IgD-negative memory B cell (primary cell): ENCODE results near the gene HSD17B2. TPM values are rescaled to one million over a fixed set of nuclear protein-coding genes. Genes with fewer than 3 reads are reported as not detected.
"Not testable (repeated sequence)": the region's sequence is repeated elsewhere in the genome, so short reads cannot be mapped to it uniquely, and the experiment has no call there.

Experiments
- H3K27ac Mint-ChIP-seq, 3 donors: one replicate each; pipeline ENCODE4 v1.8.0; 2020 to 2022; ENCODE audit warnings: mild to moderate bottlenecking in 3 of 3, mixed read lengths in 3 of 3, moderate library complexity in 1 of 3
- H3K27me3 Mint-ChIP-seq: one replicate; pipeline ENCODE4 v1.8.0; 2021; ENCODE audit warnings: mixed read lengths
- H3K36me3 Mint-ChIP-seq: one replicate; pipeline ENCODE4 v1.8.0; 2020; ENCODE audit warnings: mild to moderate bottlenecking, mixed read lengths
- H3K4me1 Mint-ChIP-seq, 3 donors: one replicate each; pipeline ENCODE4 v1.8.0; 2020 to 2022; ENCODE audit warnings: mixed read lengths in 3 of 3, mild to moderate bottlenecking in 1 of 3
- H3K4me3 Mint-ChIP-seq, 4 donors: one replicate each; pipeline ENCODE4 v1.8.0; 2020 to 2022; ENCODE audit warnings: mild to moderate bottlenecking in 4 of 4, mixed read lengths in 4 of 4, moderate library complexity in 3 of 4
- H3K9me3 Mint-ChIP-seq, 3 donors: one replicate each; pipeline ENCODE4 v1.8.0; 2020 to 2021; ENCODE audit warnings: mixed read lengths in 3 of 3, mild to moderate bottlenecking in 1 of 3
- polyA plus RNA-seq: library from polyadenylated mRNA; unstranded; fragments of 300-500 nt; fragmentation: Illumina TruSeq; gene quantifications from one replicate; pipeline ENCODE4 v1.2.3, GENCODE V29; 2021

The HSD17B2 gene
- polyA plus RNA-seq, 1 donor from 2014 or later: not detected

- Mint-ChIP-seq H3K4me3 (no peak overlapping the region), H3K36me3 (no peaks in the 10 kb centered on the region)
Measured at GRCh38 chr16:82093666-82094300, 58.7 kb downstream of the HSD17B2 start.

GRCh38 chr16:82094942-82095540, 60.0 kb downstream of the HSD17B2 start:
- Mint-ChIP-seq H3K27me3 (peaks cover 12% of the 10 kb centered on the region), H3K4me1 (no peaks in the 10 kb centered on the region), H3K4me3 (no peak overlapping the region), H3K27ac (no peak overlapping the region), H3K36me3 (no peaks in the 10 kb centered on the region), H3K9me3 (peaks cover 0 to 2% (median 0%) of the 10 kb centered on the region in 3 donors)

More at GRCh38 chr16:82093666-82094300, 58.7 kb downstream of the HSD17B2 start:
- Mint-ChIP-seq H3K9me3 (no peaks in the 10 kb centered on the region), H3K27ac (no peak overlapping the region), H3K4me1 (no peaks in the 10 kb centered on the region), H3K27me3 (peaks cover 12% of the 10 kb centered on the region)

- no peaks in the 10 kb centered on the region for H3K36me3 Mint-ChIP-seq
- no peaks in the 10 kb centered on the region for H3K4me1 Mint-ChIP-seq
- H3K27ac Mint-ChIP-seq: no peak overlapping the region
- H3K9me3 Mint-ChIP-seq: peaks cover 0 to 3% (median 0%) of the 10 kb centered on the region in 3 donors
- no peak overlapping the region for H3K4me3 Mint-ChIP-seq
- H3K27me3 Mint-ChIP-seq: peaks cover 12% of the 10 kb centered on the region
Measured at GRCh38 chr16:82096641-82097040, 61.6 kb downstream of the HSD17B2 start.

GRCh38 chr16:82105107-82105506, 70.1 kb downstream of the HSD17B2 start:
- peaks cover 7% of the 10 kb centered on the region for H3K27me3 Mint-ChIP-seq
- H3K9me3 Mint-ChIP-seq: peaks cover 0 to 1% (median 0%) of the 10 kb centered on the region in 3 donors
- H3K4me3 Mint-ChIP-seq: no peak overlapping the region
- H3K4me1 Mint-ChIP-seq: peaks cover 0 to 1% (median 0%) of the 10 kb centered on the region in 3 donors
- no peaks in the 10 kb centered on the region for H3K36me3 Mint-ChIP-seq
- H3K27ac Mint-ChIP-seq: no peak overlapping the region

GRCh38 chr16:82108100-82108499, 73.0 kb downstream of the HSD17B2 start:
- H3K27me3 Mint-ChIP-seq: peaks cover 1% of the 10 kb centered on the region
- no peaks in the 10 kb centered on the region for H3K36me3 Mint-ChIP-seq
- H3K4me3 Mint-ChIP-seq: no peak overlapping the region
- no peaks in the 10 kb centered on the region for H3K9me3 Mint-ChIP-seq
- peaks cover 0 to 1% (median 0%) of the 10 kb centered on the region in 3 donors for H3K4me1 Mint-ChIP-seq
- no peak overlapping the region for H3K27ac Mint-ChIP-seq

- Mint-ChIP-seq H3K27ac (no peak overlapping the region), H3K4me1 (peaks cover 0 to 1% (median 0%) of the 10 kb centered on the region in 3 donors), H3K36me3 (no peaks in the 10 kb centered on the region), H3K9me3 (no peaks in the 10 kb centered on the region), H3K27me3 (peaks cover 4% of the 10 kb centered on the region), H3K4me3 (no peak overlapping the region)
Measured at GRCh38 chr16:82108774-82109173, 73.7 kb downstream of the HSD17B2 start.

- H3K27ac Mint-ChIP-seq, H3K27me3 Mint-ChIP-seq, H3K9me3 Mint-ChIP-seq, H3K4me1 Mint-ChIP-seq, H3K4me3 Mint-ChIP-seq, H3K36me3 Mint-ChIP-seq: not testable (repeated sequence)
Measured at GRCh38 chr16:82109266-82109665, 74.2 kb downstream of the HSD17B2 start.

GRCh38 chr16:82111944-82112343, 76.9 kb downstream of the HSD17B2 start:
- Mint-ChIP-seq H3K36me3 (no peaks in the 10 kb centered on the region), H3K4me3 (no peak overlapping the region), H3K4me1 (no peaks in the 10 kb centered on the region), H3K27ac (peak overlapping the region in 1 of 3 donors; percentile 11), H3K27me3 (peaks cover 5% of the 10 kb centered on the region), H3K9me3 (no peaks in the 10 kb centered on the region)

- Mint-ChIP-seq H3K9me3 (no peaks in the 10 kb centered on the region), H3K4me3 (no peak overlapping the region), H3K4me1 (no peaks in the 10 kb centered on the region), H3K27ac (no peak overlapping the region), H3K27me3 (peaks cover 5% of the 10 kb centered on the region), H3K36me3 (no peaks in the 10 kb centered on the region)
Measured at GRCh38 chr16:82113741-82114140, 78.7 kb downstream of the HSD17B2 start.

- peaks cover 5% of the 10 kb centered on the region for H3K27me3 Mint-ChIP-seq
- no peaks in the 10 kb centered on the region for H3K4me1 Mint-ChIP-seq
- no peak overlapping the region for H3K27ac Mint-ChIP-seq
- H3K36me3 Mint-ChIP-seq: no peaks in the 10 kb centered on the region
- H3K9me3 Mint-ChIP-seq: no peaks in the 10 kb centered on the region
- H3K4me3 Mint-ChIP-seq: no peak overlapping the region
Measured at GRCh38 chr16:82116535-82116934, 81.5 kb downstream of the HSD17B2 start.

GRCh38 chr16:82118749-82119148, 83.7 kb downstream of the HSD17B2 start:
- H3K4me1 Mint-ChIP-seq: no peaks in the 10 kb centered on the region
- H3K27me3 Mint-ChIP-seq: peaks cover 3% of the 10 kb centered on the region
- H3K27ac Mint-ChIP-seq: no peak overlapping the region
- H3K4me3 Mint-ChIP-seq: no peak overlapping the region
- H3K9me3 Mint-ChIP-seq: no peaks in the 10 kb centered on the region
- H3K36me3 Mint-ChIP-seq: no peaks in the 10 kb centered on the region

GRCh38 chr16:82119405-82119804, 84.4 kb downstream of the HSD17B2 start:
- Mint-ChIP-seq H3K4me3 (no peak overlapping the region), H3K9me3 (no peaks in the 10 kb centered on the region), H3K27ac (no peak overlapping the region), H3K36me3 (no peaks in the 10 kb centered on the region), H3K4me1 (no peaks in the 10 kb centered on the region), H3K27me3 (peaks cover 1% of the 10 kb centered on the region)

GRCh38 chr16:82124651-82125050, 89.6 kb downstream of the HSD17B2 start:
- H3K36me3 Mint-ChIP-seq: peaks cover 4% of the 10 kb centered on the region
- H3K9me3 Mint-ChIP-seq: peaks cover 1 to 10% (median 5%) of the 10 kb centered on the region in 3 donors
- no peak overlapping the region for H3K27ac Mint-ChIP-seq
- H3K4me1 Mint-ChIP-seq: no peaks in the 10 kb centered on the region
- no peaks in the 10 kb centered on the region for H3K27me3 Mint-ChIP-seq
- no peak overlapping the region for H3K4me3 Mint-ChIP-seq

GRCh38 chr16:82129881-82130280, 94.8 kb downstream of the HSD17B2 start:
- Mint-ChIP-seq H3K36me3 (peaks cover 4% of the 10 kb centered on the region), H3K27me3 (no peaks in the 10 kb centered on the region), H3K27ac (no peak overlapping the region), H3K4me3 (no peak overlapping the region), H3K9me3 (peaks cover 1 to 10% (median 5%) of the 10 kb centered on the region in 3 donors), H3K4me1 (no peaks in the 10 kb centered on the region)

GRCh38 chr16:82133798-82134197, 98.7 kb downstream of the HSD17B2 start:
- no peaks in the 10 kb centered on the region for H3K27me3 Mint-ChIP-seq
- no peak overlapping the region for H3K27ac Mint-ChIP-seq
- H3K36me3 Mint-ChIP-seq: peaks cover 5% of the 10 kb centered on the region
- H3K4me3 Mint-ChIP-seq: no peak overlapping the region
- H3K4me1 Mint-ChIP-seq: no peaks in the 10 kb centered on the region
- no peaks in the 10 kb centered on the region for H3K9me3 Mint-ChIP-seq

- Mint-ChIP-seq H3K27ac (no peak overlapping the region), H3K36me3 (peaks cover 6% of the 10 kb centered on the region), H3K27me3 (no peaks in the 10 kb centered on the region), H3K4me1 (no peaks in the 10 kb centered on the region), H3K9me3 (no peaks in the 10 kb centered on the region), H3K4me3 (no peak overlapping the region)
Measured at GRCh38 chr16:82134846-82135245, 99.8 kb downstream of the HSD17B2 start.
